NOMO-1 treated with DMSO at 0.1 percent for 48 hours (cell line): ENCODE measurements around the gene UGT2A3.
"Not testable (repeated sequence)": the region's sequence is repeated elsewhere in the genome, so short reads cannot be mapped to it uniquely, and the experiment has no call there.

ENCODE experiments used
- DNase-seq: peaks from one replicate; lab custom pipeline; 2025; ENCODE audit not compliant: unreplicated experiment; lab: John Stamatoyannopoulos, UW

UGT2A3 gene

GRCh38 chr4:68951078-68951805 is at the start of gene UGT2A3:
UGT2A3 (minus strand) TSS chr4:68951804; CDS start chr4:68951760, 44 bp downstream.
- no peak for DNase-seq

- DNase-seq = no peak
Measured at GRCh38 chr4:68997040-68997439, 45.4 kb upstream of the UGT2A3 start.

- no peak for DNase-seq
Measured at GRCh38 chr4:68995292-68995691, 43.7 kb upstream of the UGT2A3 start.

GRCh38 chr4:68987007-68987406 is 35.4 kb upstream of the UGT2A3 start:
- no peak for DNase-seq

- DNase-seq = no peak
Measured at GRCh38 chr4:68985442-68985841, 33.8 kb upstream of the UGT2A3 start.

- DNase-seq = no peak
Measured at GRCh38 chr4:68984947-68985346, 33.3 kb upstream of the UGT2A3 start.

- DNase-seq = no peak
Measured at GRCh38 chr4:68963374-68963773, 11.8 kb upstream of the UGT2A3 start.

- no peak for DNase-seq
Measured at GRCh38 chr4:68962868-68963267, 11.3 kb upstream of the UGT2A3 start.

- no peak for DNase-seq
Measured at GRCh38 chr4:68960294-68961163, 8.9 kb upstream of the UGT2A3 start.

GRCh38 chr4:68959085-68959484 is 7.5 kb upstream of the UGT2A3 start:
- not testable (repeated sequence) for DNase-seq

GRCh38 chr4:68954126-68954525 is 2.5 kb upstream of the UGT2A3 start:
- DNase-seq = no peak

GRCh38 chr4:68953056-68953596 is 1.5 kb upstream of the UGT2A3 start:
- no peak for DNase-seq

- DNase-seq = no peak
Measured at GRCh38 chr4:68951806-68952585, 392 bp upstream of the UGT2A3 start.

- DNase-seq = no peak
Measured at GRCh38 chr4:68950033-68950432, 1.6 kb downstream of the UGT2A3 start.

GRCh38 chr4:68948985-68949384 is 2.6 kb downstream of the UGT2A3 start:
- no peak for DNase-seq

GRCh38 chr4:68948044-68948743 is 3.4 kb downstream of the UGT2A3 start:
- DNase-seq = no peak

- DNase-seq = no peak
Measured at GRCh38 chr4:68929076-68929737, 22.4 kb downstream of the UGT2A3 start.

GRCh38 chr4:68927165-68927564 is 24.4 kb downstream of the UGT2A3 start:
- no peak for DNase-seq

- DNase-seq = not testable (repeated sequence)
Measured at GRCh38 chr4:68922202-68922601, 29.4 kb downstream of the UGT2A3 start.

GRCh38 chr4:68921051-68921450 is 30.6 kb downstream of the UGT2A3 start:
- no peak for DNase-seq
